Measurements from ENCODE around the gene SLC16A7.

GRCh38 chr12:59833408-59833807 lies 237.6 kb downstream of the SLC16A7 start:
- no peak for TF ChIP-seq POU6F1 (CRISPR knock-in tag; IDR thresholded peaks at IDR 0.05; ENCODE audit: borderline replicate concordance, low read depth)
- no peak for TF ChIP-seq PATZ1 (CRISPR knock-in tag; IDR thresholded peaks at IDR 0.05; ENCODE audit: borderline replicate concordance)
- no peak for TF ChIP-seq ZFP30 (CRISPR knock-in tag; IDR thresholded peaks at IDR 0.05)
- no peak for TF ChIP-seq PPARA (CRISPR knock-in tag; IDR thresholded peaks at IDR 0.05; ENCODE audit: borderline replicate concordance)
- no peak for TF ChIP-seq TCF4 (CRISPR knock-in tag; IDR thresholded peaks at IDR 0.05; ENCODE audit: borderline replicate concordance)
- no peak for TF ChIP-seq ZFP3 (CRISPR knock-in tag; IDR thresholded peaks at IDR 0.05)
- no peak for TF ChIP-seq ZNF8 (CRISPR knock-in tag; IDR thresholded peaks at IDR 0.05)
- TF ChIP-seq CSDC2 (CRISPR knock-in tag; IDR thresholded peaks at IDR 0.05) = no peak
- TF ChIP-seq TSHZ2 (CRISPR knock-in tag; IDR thresholded peaks at IDR 0.05) = no peak
- no peak for TF ChIP-seq CREB5 (CRISPR knock-in tag; IDR thresholded peaks at IDR 0.05; ENCODE audit: low read depth)
- TF ChIP-seq BACH2 (CRISPR knock-in tag; IDR thresholded peaks at IDR 0.05; ENCODE audit: borderline replicate concordance) = no peak
- TF ChIP-seq ISL1 (CRISPR knock-in tag; IDR thresholded peaks at IDR 0.05) = no peak
- TF ChIP-seq ZNF70 (CRISPR knock-in tag; IDR thresholded peaks at IDR 0.05) = no peak
